HCT116 (cell line): ENCODE results near the gene CRHBP. TPM values are rescaled to one million over a fixed set of nuclear protein-coding genes. Genes with fewer than 3 reads are reported as not detected.

Experiments
- ATAC-seq: fragments of 200-7000 bp; cut with Tn5 transposase; 2 replicates; pipeline ENCODE4 v1.9.1; 2020; ENCODE audit warnings: mild to moderate bottlenecking, moderate library complexity
- BruUV-seq: library from RNA; stranded (reverse); fragments of 400-500 nt; replicated peaks from 2 replicates; lab custom pipeline; 2021; lab: Mats Ljungman, UMichigan
- CTCF ChIA-PET: fragments of 300-600 bp; sonication (Branson Sonifier 250); formaldehyde crosslinking; loops from one replicate; lab custom pipeline; 2021; ENCODE audit warnings: antibody characterized with exemption; lab: Charles Lee
- POLR2A ChIA-PET: fragments of 300-600, 350-600 bp; sonication (Branson Sonifier 250); formaldehyde crosslinking; loops from one replicate; lab custom pipeline; 2021; ENCODE audit warnings: antibody characterized with exemption; lab: Charles Lee
- RAD21 ChIA-PET, 2 experiments: fragments of 300-600 bp; sonication (Branson Sonifier 250); formaldehyde crosslinking; loops; one replicate each; lab custom pipeline; 2023; ENCODE audit warnings: low total read pairs in 2 of 2; ENCODE audit not compliant: uncharacterized antibody in 2 of 2, unreplicated experiment in 2 of 2, low non-redundant PET in 1 of 2; lab: Charles Lee
- DNase-seq: peaks from one replicate; pipeline ENCODE4 v3.0.0-alpha.2; 2010; ENCODE audit warnings: low read depth, low spot score
- H2AFZ ChIP-seq: fragments of 200-600 bp; shearing (Covaris generic), sonication (generic); 2 replicates; pipeline ENCODE4 v1.6.1; 2017; ENCODE audit warnings: low read depth, mixed run types, mixed read lengths, antibody characterized with exemption, low read length; ENCODE audit not compliant: poor library complexity, severe bottlenecking
- H3K27ac ChIP-seq: 2 replicates; pipeline ENCODE4 v1.5.1; 2012; ENCODE audit warnings: low read depth, low read length
- H3K27me3 ChIP-seq: fragments of 200-600 bp; sonication (generic); 2 replicates; pipeline ENCODE4 v1.6.1; 2016; ENCODE audit warnings: mixed run types, low read length, mixed read lengths; ENCODE audit not compliant: insufficient read depth
- H3K36me3 ChIP-seq, 2 experiments: fragments of 200-500 bp in 1 of 2; fragments of 200-600 bp in 1 of 2; sonication (Bioruptor generic) in 1 of 2; sonication (generic) in 1 of 2; 2 replicates each; pipeline versions ENCODE4 v1.5.1 to v1.6.1; 2014 to 2016; ENCODE audit warnings: low read length in 2 of 2, inconsistent platforms in 1 of 2, mixed read lengths in 1 of 2, mixed run types in 1 of 2; ENCODE audit not compliant: insufficient read depth in 2 of 2, control insufficient read depth in 1 of 2
- H3K4me1 ChIP-seq, 2 experiments: fragments of 200-600 bp in 1 of 2; sonication (generic) in 1 of 2; 2 replicates each; pipeline versions ENCODE4 v1.5.1 to v1.6.1; 2012 to 2017; ENCODE audit warnings: low read length in 2 of 2, inconsistent platforms in 1 of 2, mild to moderate bottlenecking in 1 of 2, mixed read lengths in 1 of 2, mixed run types in 1 of 2, moderate library complexity in 1 of 2; ENCODE audit not compliant: insufficient read depth in 2 of 2, control insufficient read depth in 1 of 2
- H3K4me2 ChIP-seq: fragments of 200-600 bp; sonication (generic); 2 replicates; pipeline ENCODE4 v1.6.1; 2017; ENCODE audit warnings: mixed run types, low read length, mixed read lengths
- H3K4me3 ChIP-seq, 2 experiments: fragments of 200-600 bp in 1 of 2; sonication (generic) in 1 of 2; replicated peaks in 1 of 2; 2 replicates each; pipeline ENCODE4 v1.5.1; 2011 to 2016; ENCODE audit warnings: low read length in 2 of 2, control low read depth in 1 of 2, low read depth in 1 of 2, mild to moderate bottlenecking in 1 of 2, mixed read lengths in 1 of 2, mixed run types in 1 of 2
- H3K79me2 ChIP-seq: fragments of 200-600 bp; sonication (generic); 2 replicates; pipeline ENCODE4 v1.6.1; 2017; ENCODE audit warnings: mild to moderate bottlenecking, mixed run types, low read length, moderate library complexity, mixed read lengths; ENCODE audit not compliant: insufficient read depth
- H3K9ac ChIP-seq: fragments of 200-600 bp; sonication (generic); 2 replicates; pipeline ENCODE4 v1.6.1; 2016; ENCODE audit warnings: low read length, mixed read lengths
- H3K9me2 ChIP-seq: fragments of 200-600 bp; sonication (generic), shearing (Covaris generic); 2 replicates; pipeline ENCODE4 v1.6.1; 2017; ENCODE audit warnings: mixed run types, mild to moderate bottlenecking, moderate library complexity; ENCODE audit not compliant: insufficient read depth
- H3K9me3 ChIP-seq, 2 experiments: fragments of 200-500 bp in 1 of 2; fragments of 200-600 bp in 1 of 2; sonication (Bioruptor generic) in 1 of 2; sonication (generic) in 1 of 2; 2 replicates each; pipeline ENCODE4 v1.6.1; 2014 to 2017; ENCODE audit warnings: low read length in 2 of 2, mixed read lengths in 2 of 2, inconsistent platforms in 1 of 2, low read depth in 1 of 2, mild to moderate bottlenecking in 1 of 2, mixed run types in 1 of 2, moderate library complexity in 1 of 2; ENCODE audit not compliant: control insufficient read depth in 1 of 2, insufficient read depth in 1 of 2
- H4K20me1 ChIP-seq: fragments of 200-600 bp; sonication (generic), shearing (Covaris generic); 2 replicates; pipeline ENCODE4 v1.6.1; 2017; ENCODE audit warnings: mixed run types, mild to moderate bottlenecking, moderate library complexity; ENCODE audit not compliant: insufficient read depth
- ATF3 ChIP-seq: IDR thresholded peaks from 2 replicates; pipeline ENCODE4 v1.6.1; 2012
- CEBPB ChIP-seq: IDR thresholded peaks from 2 replicates; pipeline ENCODE4 v1.6.1; 2012; ENCODE audit warnings: low read depth
- CTCF ChIP-seq, 3 experiments: fragments of 200-600 bp in 1 of 3; sonication (generic) in 1 of 3; IDR thresholded peaks in 2 of 3; conservative IDR thresholded peaks in 1 of 3; 2 replicates each; pipeline ENCODE4 v1.5.1; 2012 to 2017; ENCODE audit warnings: low read depth in 2 of 3, low read length in 2 of 3, antibody characterized with exemption in 1 of 3, borderline replicate concordance in 1 of 3, control low read depth in 1 of 3, mild to moderate bottlenecking in 1 of 3, mixed read lengths in 1 of 3, mixed run types in 1 of 3, moderate library complexity in 1 of 3; ENCODE audit not compliant: insufficient read depth in 1 of 3
- EGR1 ChIP-seq: IDR thresholded peaks from 2 replicates; pipeline ENCODE4 v1.6.1; 2012; ENCODE audit warnings: low read depth
- ELF1 ChIP-seq: IDR thresholded peaks from 2 replicates; pipeline ENCODE4 v1.6.1; 2012; ENCODE audit warnings: low read depth, borderline replicate concordance
- MAX ChIP-seq: IDR thresholded peaks from 2 replicates; pipeline ENCODE4 v1.6.1; 2012
- POLR2A ChIP-seq: IDR thresholded peaks from 2 replicates; pipeline ENCODE4 v1.7.0; 2011; ENCODE audit warnings: borderline replicate concordance; ENCODE audit not compliant: insufficient read depth, insufficient read length; ENCODE audit errors: extremely low read depth
- POLR2AphosphoS5 ChIP-seq: IDR thresholded peaks from 2 replicates; pipeline ENCODE4 v1.6.1; 2011; ENCODE audit warnings: mild to moderate bottlenecking, low read depth, low read length, moderate library complexity
- RAD21 ChIP-seq: IDR thresholded peaks from 2 replicates; pipeline ENCODE4 v1.6.1; 2012; ENCODE audit warnings: low read depth, mild to moderate bottlenecking
- SIN3A ChIP-seq: IDR thresholded peaks from 2 replicates; pipeline ENCODE4 v1.6.1; 2012; ENCODE audit warnings: low read depth
- YY1 ChIP-seq: IDR thresholded peaks from 2 replicates; pipeline ENCODE4 v1.6.1; 2011; ENCODE audit warnings: low read length, low read depth, moderate library complexity, mild to moderate bottlenecking; ENCODE audit not compliant: insufficient replicate concordance; ENCODE audit errors: extremely low read depth
- ZNF274 ChIP-seq: fragments of 200-500 bp; sonication (Bioruptor generic); IDR thresholded peaks from 2 replicates; pipeline ENCODE4 v1.6.1; 2014; ENCODE audit warnings: mild to moderate bottlenecking, low read depth, low read length, inconsistent platforms
- intact Hi-C: fragments of 100-400 bp; cut with micrococcal nuclease; formaldehyde crosslinking; loops from 2 replicates; pipeline ENCODE4 v1.10.0; 2022
- total RNA-seq: library from RNA; stranded (reverse); gene quantifications from one replicate; pipeline ENCODE4 v1.2.1, GENCODE V29; 2021; ENCODE audit not compliant: unreplicated experiment
- TF ChIP-seq, protein P1 (sequence below): IDR thresholded peaks from 2 replicates; pipeline ENCODE4 v1.6.1; 2011; ENCODE audit warnings: mild to moderate bottlenecking, low read length, moderate library complexity; ENCODE audit not compliant: insufficient replicate concordance; ENCODE audit errors: extremely low read depth

CRHBP gene
- total RNA-seq, 1 experiment from 2014 or later: not detected

GRCh38 chr5:77012601-77013000, 59.8 kb downstream of the CRHBP start:
- DNase-seq (no peak), ATAC-seq (no peak)
- H3K4me1 ChIP-seq: peaks cover 0 to 5% of the 10 kb centered on the region in 2 experiments; a peak in 1 of 4 replicates
- H3K9ac ChIP-seq: no peak overlapping the region
- H2AFZ ChIP-seq: no peak overlapping the region
- no peak overlapping the region for H3K4me3 ChIP-seq
- H3K4me2 ChIP-seq: no peak overlapping the region
- H4K20me1 ChIP-seq: no peaks in the 10 kb centered on the region
- H3K9me2 ChIP-seq: no peaks in the 10 kb centered on the region
- H3K27ac ChIP-seq: no peak overlapping the region
- BruUV-seq: no TSS peak
- ChIA-PET CTCF (no interaction called here), RAD21 (no interaction called here), POLR2A (no interaction called here)
- no peaks in the 10 kb centered on the region for H3K9me3 ChIP-seq
- intact Hi-C loops: loop anchor here (10.0 kb wide), 1 partner anchor 238 kb away; no protein-coding TSS in a partner anchor
- no peaks in the 10 kb centered on the region for H3K36me3 ChIP-seq
- no peaks in the 10 kb centered on the region for H3K27me3 ChIP-seq
- H3K79me2 ChIP-seq: no peaks in the 10 kb centered on the region
- TF ChIP-seq, protein P1, sequence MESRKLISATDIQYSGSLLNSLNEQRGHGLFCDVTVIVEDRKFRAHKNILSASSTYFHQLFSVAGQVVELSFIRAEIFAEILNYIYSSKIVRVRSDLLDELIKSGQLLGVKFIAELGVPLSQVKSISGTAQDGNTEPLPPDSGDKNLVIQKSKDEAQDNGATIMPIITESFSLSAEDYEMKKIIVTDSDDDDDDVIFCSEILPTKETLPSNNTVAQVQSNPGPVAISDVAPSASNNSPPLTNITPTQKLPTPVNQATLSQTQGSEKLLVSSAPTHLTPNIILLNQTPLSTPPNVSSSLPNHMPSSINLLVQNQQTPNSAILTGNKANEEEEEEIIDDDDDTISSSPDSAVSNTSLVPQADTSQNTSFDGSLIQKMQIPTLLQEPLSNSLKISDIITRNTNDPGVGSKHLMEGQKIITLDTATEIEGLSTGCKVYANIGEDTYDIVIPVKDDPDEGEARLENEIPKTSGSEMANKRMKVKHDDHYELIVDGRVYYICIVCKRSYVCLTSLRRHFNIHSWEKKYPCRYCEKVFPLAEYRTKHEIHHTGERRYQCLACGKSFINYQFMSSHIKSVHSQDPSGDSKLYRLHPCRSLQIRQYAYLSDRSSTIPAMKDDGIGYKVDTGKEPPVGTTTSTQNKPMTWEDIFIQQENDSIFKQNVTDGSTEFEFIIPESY: no peak
- TF ChIP-seq SIN3A: no peak
- TF ChIP-seq ATF3: no peak
- no peak for TF ChIP-seq EGR1
- no peak for TF ChIP-seq ZNF274
- no peak for TF ChIP-seq CEBPB
- TF ChIP-seq YY1: no peak
- TF ChIP-seq POLR2AphosphoS5: no peak
- no peak for TF ChIP-seq POLR2A
- no peak for TF ChIP-seq RAD21
- no peak for TF ChIP-seq CTCF (IDR thresholded peaks at IDR 0.05 in 2 of 3, conservative IDR thresholded peaks at IDR 0.05 in 1 of 3; ENCODE audit: borderline replicate concordance in 1 of 3, insufficient read depth in 1 of 3, low read depth in 2 of 3, low read length in 2 of 3)
- no peak for TF ChIP-seq MAX
- TF ChIP-seq ELF1: no peak
- TF ChIP-seq, all 23 proteins: peak for 0
